IPS-15b (cell line): ENCODE results near the gene CLCN1.

Experiments
- H3K27me3 ChIP-seq: one replicate; pipeline ENCODE4 v1.6.1; 2013; ENCODE audit warnings: low read length; ENCODE audit not compliant: control insufficient read depth, insufficient read depth
- H3K36me3 ChIP-seq: one replicate; pipeline ENCODE4 v1.6.1; 2013; ENCODE audit warnings: low read length; ENCODE audit not compliant: control insufficient read depth, insufficient read depth
- H3K4me1 ChIP-seq: one replicate; pipeline ENCODE4 v1.6.1; 2013; ENCODE audit warnings: mild to moderate bottlenecking, low read length; ENCODE audit not compliant: control insufficient read depth, insufficient read depth
- H3K4me3 ChIP-seq: one replicate; pipeline ENCODE4 v1.5.1; 2013; ENCODE audit warnings: low read depth, low read length
- H3K9ac ChIP-seq: one replicate; pipeline ENCODE4 v1.6.1; 2013; ENCODE audit warnings: low read depth, mild to moderate bottlenecking, low read length
- H3K9me3 ChIP-seq: one replicate; pipeline ENCODE4 v1.6.1; 2013; ENCODE audit warnings: mild to moderate bottlenecking, low read length; ENCODE audit not compliant: control insufficient read depth, insufficient read depth

Gene CLCN1

DNA sequence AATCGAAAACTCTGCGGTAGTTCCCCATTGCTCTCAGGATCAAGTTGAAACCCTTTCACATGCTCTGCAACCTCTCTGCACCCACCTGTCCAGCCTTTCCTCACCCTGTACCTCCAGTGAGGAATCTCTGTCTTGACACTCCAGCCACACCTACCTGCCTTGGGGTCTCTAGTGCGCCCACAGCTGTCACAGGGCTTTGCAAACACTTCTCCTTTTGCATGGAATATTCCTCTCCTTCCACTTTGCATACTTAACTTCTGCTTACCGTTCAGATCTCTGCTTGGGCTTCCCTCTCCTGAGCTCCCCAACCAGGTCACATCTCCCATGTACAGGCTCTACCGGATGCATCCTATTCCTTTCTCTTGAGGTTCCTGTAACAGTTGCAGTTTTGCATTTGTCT is 58.6 kb downstream of the CLCN1 start:
- Histone ChIP-seq H3K4me3 (no peak overlapping the region), H3K27me3 (no peaks in the 10 kb centered on the region), H3K9me3 (no peaks in the 10 kb centered on the region), H3K9ac (no peak overlapping the region), H3K36me3 (peaks cover 3% of the 10 kb centered on the region), H3K4me1 (peaks cover 9% of the 10 kb centered on the region)

DNA sequence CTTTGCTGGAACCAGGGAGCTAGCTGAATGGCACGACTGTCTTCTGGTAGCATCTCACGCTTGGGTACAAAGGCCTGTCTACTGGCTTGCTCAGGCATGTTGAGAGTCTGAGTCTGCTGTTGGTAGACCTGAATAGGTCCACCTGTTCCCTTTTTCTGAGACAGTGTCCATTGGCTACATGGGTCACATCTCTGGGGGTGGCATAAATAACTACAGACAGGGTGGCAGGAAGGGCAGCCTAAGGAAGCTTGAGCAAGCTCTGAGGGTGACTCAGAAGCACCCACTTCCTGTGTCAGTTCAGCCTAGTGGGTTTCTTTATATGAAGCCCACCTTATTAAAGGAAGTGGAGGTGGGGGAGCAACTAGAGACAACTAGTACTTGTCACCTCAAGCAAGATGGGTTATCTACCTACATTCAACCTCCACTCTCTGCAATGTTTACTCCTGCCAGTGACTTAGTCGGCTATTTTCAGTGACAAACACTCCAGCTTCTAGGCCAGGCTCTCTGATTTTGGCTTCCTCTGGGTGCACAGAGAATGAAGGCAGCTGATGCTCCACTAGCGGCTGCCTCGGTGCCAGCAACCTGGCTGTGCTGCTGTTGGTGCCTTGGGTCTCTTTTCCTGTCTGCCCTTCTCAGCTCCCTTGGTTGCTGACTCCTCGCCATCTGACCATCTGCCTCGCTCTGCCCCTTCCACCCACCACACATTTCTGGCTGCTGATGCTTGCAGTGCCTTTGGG is 59.6 kb downstream of the CLCN1 start:
- Histone ChIP-seq H3K4me1 (peaks cover 11% of the 10 kb centered on the region), H3K36me3 (peaks cover 3% of the 10 kb centered on the region), H3K27me3 (no peaks in the 10 kb centered on the region), H3K4me3 (no peak overlapping the region), H3K9ac (no peak overlapping the region), H3K9me3 (no peaks in the 10 kb centered on the region)

DNA sequence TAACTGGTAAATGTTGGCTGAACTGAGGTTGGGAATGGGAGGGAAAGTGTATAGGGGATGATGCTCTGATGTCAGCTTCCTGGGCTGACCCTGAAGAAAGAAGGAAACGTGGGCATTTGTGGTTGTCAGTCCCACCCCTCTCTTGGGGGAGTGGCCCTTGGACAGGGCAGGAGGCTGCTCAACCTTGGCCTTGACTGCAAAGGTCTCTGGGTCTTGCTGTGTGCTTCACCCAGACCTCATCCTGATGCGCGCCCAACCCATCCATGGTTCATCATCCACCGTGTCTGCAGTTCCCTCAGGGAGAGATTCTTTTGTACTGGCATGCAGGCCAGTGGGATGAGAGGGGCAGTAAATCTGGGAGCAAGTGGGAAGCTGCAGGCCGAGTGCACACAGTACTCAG is 60.5 kb downstream of the CLCN1 start:
- Histone ChIP-seq H3K4me1 (peaks cover 11% of the 10 kb centered on the region), H3K9ac (no peak overlapping the region), H3K27me3 (no peaks in the 10 kb centered on the region), H3K9me3 (no peaks in the 10 kb centered on the region), H3K36me3 (peaks cover 3% of the 10 kb centered on the region), H3K4me3 (no peak overlapping the region)

DNA sequence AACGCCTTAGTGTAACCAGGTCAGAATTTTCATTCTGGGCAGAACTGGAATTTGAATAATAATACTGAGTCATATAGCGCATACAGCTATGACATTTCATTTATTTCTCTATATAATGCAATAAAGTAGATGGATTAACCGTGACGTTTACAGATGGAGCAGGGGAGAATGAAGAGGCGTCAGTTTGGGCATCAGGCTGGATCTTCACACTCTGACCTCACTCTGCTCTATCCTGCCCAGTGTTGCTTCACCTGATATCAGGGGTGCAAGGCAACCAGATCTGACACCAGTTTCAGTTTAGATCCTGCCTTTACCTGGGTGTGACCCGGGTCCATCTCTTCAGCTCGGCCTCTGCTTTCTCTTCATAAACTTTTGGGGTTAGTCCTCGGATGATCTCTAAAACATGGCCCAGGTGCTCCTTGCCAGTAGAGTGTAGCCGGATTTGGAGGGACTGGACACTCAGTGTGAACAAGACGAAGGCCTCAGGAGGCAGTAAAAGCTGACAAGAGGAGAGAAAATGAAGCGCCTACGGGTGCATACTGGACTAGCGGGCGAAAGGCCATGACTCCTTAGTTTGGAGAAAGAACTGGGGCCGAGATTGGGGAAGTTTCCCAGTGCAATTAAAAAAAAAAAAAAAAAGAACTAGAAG is 63.8 kb downstream of the CLCN1 start:
- peaks cover 11% of the 10 kb centered on the region for H3K4me1 ChIP-seq

DNA sequence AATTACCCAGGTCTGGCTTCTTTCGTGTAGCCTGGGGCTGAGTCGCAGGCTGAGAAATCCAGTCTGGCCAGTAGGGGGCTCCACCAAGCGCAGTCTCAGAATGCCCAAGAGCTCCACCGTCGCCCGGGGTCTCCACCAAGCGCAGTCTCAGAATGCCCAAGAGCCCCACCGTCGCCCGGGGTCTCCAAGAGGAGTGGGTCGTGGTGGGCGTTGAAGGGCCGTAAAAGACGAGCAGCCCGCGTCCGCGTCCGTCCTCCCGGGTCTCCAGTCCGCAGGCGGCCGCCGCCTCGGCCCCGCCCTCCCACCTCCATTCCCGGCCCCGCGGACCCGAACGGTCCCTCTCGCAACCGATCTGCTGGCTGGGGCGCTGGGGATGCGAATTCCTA is 64.3 kb downstream of the CLCN1 start:
- H3K4me3 ChIP-seq = peak overlapping the region; percentile 84
- H3K9me3 ChIP-seq = no peaks in the 10 kb centered on the region
- H3K4me1 ChIP-seq = peaks cover 11% of the 10 kb centered on the region
- peak overlapping the region; percentile 95 for H3K9ac ChIP-seq
- H3K36me3 ChIP-seq = peaks cover 16% of the 10 kb centered on the region
- no peaks in the 10 kb centered on the region for H3K27me3 ChIP-seq

More for the DNA sequence above, 63.8 kb downstream of the CLCN1 start:
- H3K9ac ChIP-seq = no peak overlapping the region
- H3K27me3 ChIP-seq = no peaks in the 10 kb centered on the region
- H3K36me3 ChIP-seq = peaks cover 13% of the 10 kb centered on the region
- H3K9me3 ChIP-seq = no peaks in the 10 kb centered on the region
- peak overlapping the region; percentile 84 for H3K4me3 ChIP-seq

DNA sequence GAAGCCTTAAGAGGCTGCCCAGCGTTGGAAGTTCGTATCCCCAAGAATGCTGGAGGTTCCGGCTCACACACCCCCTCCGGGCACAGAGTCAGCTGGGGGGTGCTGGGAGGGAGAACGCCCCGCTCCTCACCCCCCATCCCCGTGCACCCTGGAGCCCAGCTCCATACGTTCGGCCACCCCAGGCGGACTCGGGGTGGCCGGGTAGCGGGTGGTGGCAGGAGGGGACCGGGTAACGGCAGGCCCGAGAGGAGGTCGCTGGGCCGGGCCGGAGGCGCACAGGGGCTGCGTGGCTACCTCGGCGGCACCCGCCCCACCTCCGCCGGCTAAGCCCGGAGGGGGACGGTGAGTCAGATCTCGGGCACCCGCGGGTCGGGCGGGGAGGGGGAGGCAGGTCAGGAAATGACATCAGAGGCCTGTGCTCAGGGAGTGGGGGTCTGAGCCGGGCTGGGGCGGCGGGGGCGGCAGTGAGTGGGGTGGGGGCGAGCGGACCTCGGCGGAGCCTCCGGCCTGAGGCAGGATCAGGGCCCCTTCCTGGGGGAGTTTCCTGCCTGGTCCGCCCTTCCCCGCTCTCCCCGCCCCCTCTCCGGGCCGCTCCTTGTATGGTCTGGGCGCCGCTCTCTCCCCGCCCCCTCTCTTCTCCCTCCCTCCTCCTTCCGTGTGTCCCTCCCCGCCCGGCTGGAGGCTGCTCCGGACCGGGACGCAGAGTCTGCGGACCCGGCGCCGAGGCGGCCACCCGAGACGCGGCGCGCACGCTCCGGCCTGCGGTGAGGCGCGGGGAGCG is 64.9 kb downstream of the CLCN1 start, which contains the start of gene ZYX:
TSS of gene ZYX (plus strand) at position 700 of the 781 bp plus-strand sequence. CDS start 227 bp downstream, outside the sequence.
- H3K36me3 ChIP-seq = peaks cover 18% of the 10 kb centered on the region
- H3K9me3 ChIP-seq = no peaks in the 10 kb centered on the region
- H3K4me3 ChIP-seq = peak within 1 kb of the TSS; percentile 88
- H3K9ac ChIP-seq = peak within 1 kb of the TSS; percentile 95
- H3K27me3 ChIP-seq = no peaks in the 10 kb centered on the region
- peaks cover 11% of the 10 kb centered on the region for H3K4me1 ChIP-seq

DNA sequence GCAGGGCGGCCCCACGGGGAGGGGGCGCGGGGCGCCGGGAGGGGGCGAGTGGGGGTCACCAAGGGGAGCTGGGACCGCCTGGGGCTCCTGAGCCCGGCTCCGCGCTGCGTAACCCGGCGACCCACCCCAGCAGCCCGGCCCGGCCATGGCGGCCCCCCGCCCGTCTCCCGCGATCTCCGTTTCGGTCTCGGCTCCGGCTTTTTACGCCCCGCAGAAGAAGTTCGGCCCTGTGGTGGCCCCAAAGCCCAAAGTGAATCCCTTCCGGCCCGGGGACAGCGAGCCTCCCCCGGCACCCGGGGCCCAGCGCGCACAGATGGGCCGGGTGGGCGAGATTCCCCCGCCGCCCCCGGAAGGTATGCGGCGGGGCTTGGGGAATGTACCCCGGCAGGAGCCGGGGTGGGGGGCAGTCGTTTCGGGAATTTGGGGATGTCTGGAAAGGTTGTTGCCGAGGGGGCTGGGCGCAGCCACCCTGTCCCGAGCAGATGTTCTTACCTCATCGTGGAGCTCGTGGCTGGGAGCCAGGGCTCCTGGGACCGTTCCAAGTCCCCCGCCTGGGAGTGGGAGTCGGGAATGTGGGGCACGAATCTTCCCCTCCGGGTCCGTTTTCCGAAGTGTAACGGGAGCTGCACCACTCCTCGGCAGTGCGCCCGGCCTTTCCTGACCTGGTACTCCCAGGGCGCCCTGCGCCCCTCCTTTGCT is 65.7 kb downstream of the CLCN1 start:
- Histone ChIP-seq H3K4me1 (peaks cover 11% of the 10 kb centered on the region), H3K4me3 (peak overlapping the region; percentile 88), H3K36me3 (peaks cover 24% of the 10 kb centered on the region)

DNA sequence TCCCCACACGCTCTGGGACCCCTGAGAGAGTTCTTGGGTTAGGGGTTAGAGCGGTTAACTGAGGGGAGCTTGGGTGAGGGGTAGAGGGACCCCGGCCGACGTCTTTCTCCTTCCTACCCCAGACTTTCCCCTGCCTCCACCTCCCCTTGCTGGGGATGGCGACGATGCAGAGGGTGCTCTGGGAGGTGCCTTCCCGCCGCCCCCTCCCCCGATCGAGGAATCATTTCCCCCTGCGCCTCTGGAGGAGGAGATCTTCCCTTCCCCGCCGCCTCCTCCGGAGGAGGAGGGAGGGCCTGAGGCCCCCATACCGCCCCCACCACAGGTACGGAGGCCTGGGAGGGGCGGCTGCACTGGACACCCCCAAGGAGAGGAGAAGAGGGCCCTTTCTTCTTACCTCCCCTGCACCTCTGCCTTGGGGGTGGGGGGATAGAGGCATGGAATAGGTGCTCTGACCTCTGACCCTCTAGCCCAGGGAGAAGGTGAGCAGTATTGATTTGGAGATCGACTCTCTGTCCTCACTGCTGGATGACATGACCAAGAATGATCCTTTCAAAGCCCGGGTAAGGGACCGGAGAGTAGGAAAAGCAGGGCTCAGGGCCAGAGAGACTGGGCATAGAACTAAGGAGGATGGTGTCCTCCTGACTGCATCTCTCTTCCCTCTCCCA is 66.3 kb downstream of the CLCN1 start:
- Histone ChIP-seq H3K36me3 (peaks cover 24% of the 10 kb centered on the region), H3K9ac (peak overlapping the region; percentile 88), H3K4me1 (peaks cover 11% of the 10 kb centered on the region), H3K27me3 (no peaks in the 10 kb centered on the region), H3K4me3 (peak overlapping the region; percentile 88), H3K9me3 (no peaks in the 10 kb centered on the region)

More for the DNA sequence above, 65.7 kb downstream of the CLCN1 start:
- Histone ChIP-seq H3K9me3 (no peaks in the 10 kb centered on the region), H3K27me3 (no peaks in the 10 kb centered on the region), H3K9ac (peak overlapping the region; percentile 88)

DNA sequence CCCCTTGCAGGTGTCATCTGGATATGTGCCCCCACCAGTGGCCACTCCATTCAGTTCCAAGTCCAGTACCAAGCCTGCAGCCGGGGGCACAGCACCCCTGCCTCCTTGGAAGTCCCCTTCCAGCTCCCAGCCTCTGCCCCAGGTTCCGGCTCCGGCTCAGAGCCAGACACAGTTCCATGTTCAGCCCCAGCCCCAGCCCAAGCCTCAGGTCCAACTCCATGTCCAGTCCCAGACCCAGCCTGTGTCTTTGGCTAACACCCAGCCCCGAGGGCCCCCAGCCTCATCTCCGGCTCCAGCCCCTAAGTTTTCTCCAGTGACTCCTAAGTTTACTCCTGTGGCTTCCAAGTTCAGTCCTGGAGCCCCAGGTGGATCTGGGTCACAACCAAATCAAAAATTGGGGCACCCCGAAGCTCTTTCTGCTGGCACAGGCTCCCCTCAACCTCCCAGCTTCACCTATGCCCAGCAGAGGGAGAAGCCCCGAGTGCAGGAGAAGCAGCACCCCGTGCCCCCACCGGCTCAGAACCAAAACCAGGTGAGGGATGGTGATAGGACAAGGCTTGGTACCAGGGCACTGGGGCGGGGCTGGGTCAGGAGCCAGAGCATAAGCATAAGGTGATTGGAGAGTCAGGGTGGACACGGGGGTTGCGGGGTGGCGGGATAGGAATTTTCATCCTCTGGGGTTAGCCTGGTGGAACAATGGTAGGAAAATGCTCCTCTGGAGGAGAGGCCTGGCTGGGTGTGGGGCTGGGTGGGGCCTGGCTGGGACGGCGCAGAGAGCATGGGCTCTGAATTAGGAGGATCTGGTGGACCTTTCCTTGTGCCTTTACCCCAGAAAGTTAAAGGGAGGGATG is 67.1 kb downstream of the CLCN1 start:
- Histone ChIP-seq H3K9me3 (no peaks in the 10 kb centered on the region), H3K9ac (peak overlapping the region; percentile 88), H3K4me1 (peaks cover 11% of the 10 kb centered on the region), H3K27me3 (no peaks in the 10 kb centered on the region), H3K36me3 (peaks cover 29% of the 10 kb centered on the region), H3K4me3 (peak overlapping the region; percentile 88)

DNA sequence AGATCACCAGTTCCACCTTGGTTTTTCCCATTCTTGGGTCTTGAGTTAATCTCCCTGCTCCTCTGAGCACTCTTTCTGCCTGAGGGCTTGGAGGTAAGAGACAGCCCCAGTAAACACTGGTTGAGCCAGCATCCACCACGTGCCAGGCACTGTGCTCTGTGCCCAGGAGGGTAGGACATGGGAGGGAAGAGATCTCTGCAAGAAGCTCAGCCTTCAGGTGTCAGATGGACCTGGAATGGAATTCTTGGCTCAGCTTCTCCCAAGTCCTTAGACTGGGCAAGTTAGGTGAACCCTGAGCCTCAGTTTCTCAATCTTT is 67.7 kb downstream of the CLCN1 start:
- Histone ChIP-seq H3K4me1 (peaks cover 11% of the 10 kb centered on the region), H3K4me3 (no peak overlapping the region), H3K27me3 (no peaks in the 10 kb centered on the region), H3K9ac (no peak overlapping the region), H3K36me3 (peaks cover 32% of the 10 kb centered on the region), H3K9me3 (no peaks in the 10 kb centered on the region)
